ENCODE results near the gene SERPINB13.

GRCh38 chr18:63646936-63647335 lies 59.8 kb downstream of the SERPINB13 start:
- TF ChIP-seq CTCF (IDR thresholded peaks at IDR 0.05) (no peak), POLR2A (IDR thresholded peaks at IDR 0.05) (no peak)
